ENCODE data around the gene XG.

The XG gene

DNA sequence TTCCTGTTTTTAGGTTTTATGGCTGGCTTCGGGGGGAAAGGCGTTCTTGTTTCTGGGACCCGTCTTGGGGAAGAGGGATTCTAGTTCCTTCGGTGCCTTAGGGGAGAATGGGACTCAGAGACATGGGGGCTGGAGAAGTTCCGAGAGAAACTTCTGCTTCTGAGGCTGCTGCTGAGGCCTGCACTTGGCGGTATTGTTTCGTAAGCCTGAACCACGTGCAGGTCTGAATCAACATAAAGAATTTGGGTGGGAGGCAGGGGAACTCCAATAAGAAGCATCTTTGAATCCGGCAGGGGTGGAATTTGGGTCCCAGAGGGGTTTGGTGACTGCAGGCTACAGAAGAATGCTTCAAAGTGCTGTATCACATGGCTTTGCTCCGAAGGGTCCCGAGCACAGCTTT is 15.1 kb downstream of the XG start:
- TF ChIP-seq, protein P1, sequence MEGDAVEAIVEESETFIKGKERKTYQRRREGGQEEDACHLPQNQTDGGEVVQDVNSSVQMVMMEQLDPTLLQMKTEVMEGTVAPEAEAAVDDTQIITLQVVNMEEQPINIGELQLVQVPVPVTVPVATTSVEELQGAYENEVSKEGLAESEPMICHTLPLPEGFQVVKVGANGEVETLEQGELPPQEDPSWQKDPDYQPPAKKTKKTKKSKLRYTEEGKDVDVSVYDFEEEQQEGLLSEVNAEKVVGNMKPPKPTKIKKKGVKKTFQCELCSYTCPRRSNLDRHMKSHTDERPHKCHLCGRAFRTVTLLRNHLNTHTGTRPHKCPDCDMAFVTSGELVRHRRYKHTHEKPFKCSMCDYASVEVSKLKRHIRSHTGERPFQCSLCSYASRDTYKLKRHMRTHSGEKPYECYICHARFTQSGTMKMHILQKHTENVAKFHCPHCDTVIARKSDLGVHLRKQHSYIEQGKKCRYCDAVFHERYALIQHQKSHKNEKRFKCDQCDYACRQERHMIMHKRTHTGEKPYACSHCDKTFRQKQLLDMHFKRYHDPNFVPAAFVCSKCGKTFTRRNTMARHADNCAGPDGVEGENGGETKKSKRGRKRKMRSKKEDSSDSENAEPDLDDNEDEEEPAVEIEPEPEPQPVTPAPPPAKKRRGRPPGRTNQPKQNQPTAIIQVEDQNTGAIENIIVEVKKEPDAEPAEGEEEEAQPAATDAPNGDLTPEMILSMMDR (IDR thresholded peaks at IDR 0.05) = no peak

DNA sequence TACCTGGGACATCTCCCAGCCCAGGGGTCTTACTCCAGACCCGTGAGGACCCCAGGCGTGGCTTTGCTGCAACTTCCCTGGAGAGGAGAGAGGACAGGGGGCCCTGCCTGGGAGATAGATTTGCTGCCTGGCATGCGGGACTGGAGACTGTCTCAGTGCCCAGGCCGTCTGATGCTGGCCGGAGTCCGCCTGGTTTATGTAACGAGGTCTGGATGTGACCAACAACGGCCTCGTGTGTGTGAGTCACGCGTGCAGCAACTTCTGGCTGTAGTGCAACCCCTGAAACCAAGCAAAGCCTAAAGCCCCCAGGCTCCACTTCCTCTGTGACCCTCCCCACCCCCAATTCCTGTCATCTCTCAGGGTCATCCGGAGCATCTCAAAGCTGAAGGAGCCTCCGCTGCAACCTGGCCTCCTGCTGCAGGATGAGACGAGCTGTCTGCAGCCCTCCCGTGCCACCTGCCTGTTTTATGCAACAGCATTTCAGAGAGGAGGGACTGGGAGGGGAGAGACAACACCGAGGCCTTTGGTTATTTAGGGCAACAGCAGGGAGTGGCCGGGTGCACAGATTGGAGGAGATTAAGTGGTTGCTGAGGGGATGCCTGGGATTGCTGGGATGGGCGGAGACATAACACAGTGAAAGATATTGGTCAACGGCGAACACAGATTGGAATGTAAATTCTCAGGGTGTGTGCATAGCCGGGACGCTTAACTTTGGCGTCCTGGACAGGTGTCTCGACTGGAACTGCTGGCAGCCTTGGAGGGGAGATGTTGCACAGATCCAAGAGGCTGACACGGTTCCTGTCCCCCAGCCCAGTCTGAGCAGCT is 16.0 kb downstream of the XG start:
- TF ChIP-seq, protein P1 (IDR thresholded peaks at IDR 0.05) = no peak

DNA sequence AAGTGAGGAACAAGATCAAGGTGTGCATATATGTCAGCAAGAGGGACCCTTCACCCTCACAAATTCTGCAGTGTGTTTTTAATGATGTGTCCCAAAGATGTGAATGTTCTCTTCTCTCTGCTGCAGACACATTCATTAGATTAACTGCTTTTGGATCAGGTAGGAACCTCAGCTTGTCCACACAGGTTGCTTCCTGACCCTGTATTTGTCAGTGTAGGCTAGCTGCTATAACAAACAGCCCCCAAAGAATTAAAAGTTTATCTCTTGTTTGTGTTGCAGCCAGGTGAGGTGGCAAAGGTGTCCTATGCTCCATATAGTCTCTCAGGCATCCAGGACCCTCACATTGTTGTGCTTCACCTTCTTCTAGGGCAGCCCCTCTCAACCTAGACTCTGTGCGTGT is 17.8 kb downstream of the XG start:
- TF ChIP-seq, protein P1 (IDR thresholded peaks at IDR 0.05) = no peak

DNA sequence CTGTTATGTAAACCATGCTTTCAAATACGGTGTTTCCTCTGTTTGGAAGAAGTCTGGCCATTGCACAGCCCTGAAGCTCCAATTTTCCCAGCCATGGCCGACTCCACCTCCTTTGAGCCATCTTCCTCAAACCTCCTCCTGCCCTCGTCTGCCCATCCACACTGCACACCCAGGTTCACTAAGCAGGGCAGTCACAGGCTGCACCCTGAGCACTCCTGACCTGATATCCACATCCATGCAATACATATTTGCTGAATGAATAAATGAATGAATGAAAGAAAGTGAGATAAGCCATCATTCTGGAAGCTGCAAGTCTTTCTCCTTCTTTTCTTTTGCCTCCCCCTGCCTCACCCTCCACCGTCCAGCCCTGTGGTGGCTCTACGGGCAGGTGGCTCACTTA is 22.2 kb downstream of the XG start:
- TF ChIP-seq, protein P1 (IDR thresholded peaks at IDR 0.05) = no peak

DNA sequence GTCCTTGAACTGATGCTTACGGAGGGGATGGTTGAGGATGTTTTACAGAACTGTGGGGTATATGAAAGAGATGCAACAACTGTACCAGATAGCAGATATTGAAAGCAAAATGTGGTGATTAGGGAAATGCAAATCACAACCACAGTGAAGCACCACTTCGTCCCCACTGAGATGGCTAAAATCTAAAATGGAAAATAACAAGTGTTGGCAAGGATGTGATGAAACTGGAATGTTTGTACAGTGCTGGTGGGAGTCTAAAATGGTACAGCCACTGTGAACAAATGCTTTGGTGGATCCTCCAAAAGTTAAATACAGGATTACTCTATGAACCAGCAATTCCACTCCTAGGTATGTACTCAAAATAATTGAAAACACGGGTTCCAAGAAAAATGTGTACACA is 22.9 kb downstream of the XG start:
- TF ChIP-seq, protein P1 (IDR thresholded peaks at IDR 0.05) = no peak

DNA sequence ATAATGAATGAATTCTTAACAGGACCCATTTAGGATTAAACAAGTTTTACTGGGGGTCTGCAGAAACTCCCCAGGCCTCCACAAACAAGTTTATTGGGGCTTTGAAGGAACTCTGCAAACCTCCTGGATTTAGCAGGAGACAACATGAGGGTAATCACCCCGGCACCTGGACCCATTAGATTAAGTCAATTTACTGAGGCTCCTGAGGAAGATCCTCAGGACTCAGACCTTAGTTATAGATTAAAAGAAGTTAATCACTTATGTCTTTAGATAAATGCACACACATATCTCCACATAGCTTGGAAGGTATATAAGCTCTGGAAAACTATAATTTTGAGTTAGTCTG is 29.4 kb downstream of the XG start:
- TF ChIP-seq, protein P1 (IDR thresholded peaks at IDR 0.05) = no peak

DNA sequence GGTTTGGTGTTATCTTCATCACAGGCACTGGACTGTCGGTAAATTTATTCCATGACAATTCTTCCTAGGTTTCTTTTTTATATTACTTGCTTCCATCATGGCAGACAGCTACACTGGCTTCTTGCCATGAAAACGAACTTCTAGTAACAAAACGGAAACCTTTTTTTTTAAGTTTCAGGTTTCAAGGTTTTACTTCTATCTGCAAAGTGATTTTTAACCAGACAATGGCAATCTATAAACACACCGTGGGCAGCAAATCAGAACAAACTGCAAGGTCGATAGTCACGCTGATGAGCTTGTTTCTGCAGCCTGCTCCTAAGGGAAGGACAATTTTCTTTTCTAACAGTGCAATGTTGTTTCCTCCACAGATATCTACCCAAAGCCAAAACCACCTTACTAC is 29.9 kb downstream of the XG start:
- TF ChIP-seq, protein P1 (IDR thresholded peaks at IDR 0.05) = no peak

DNA sequence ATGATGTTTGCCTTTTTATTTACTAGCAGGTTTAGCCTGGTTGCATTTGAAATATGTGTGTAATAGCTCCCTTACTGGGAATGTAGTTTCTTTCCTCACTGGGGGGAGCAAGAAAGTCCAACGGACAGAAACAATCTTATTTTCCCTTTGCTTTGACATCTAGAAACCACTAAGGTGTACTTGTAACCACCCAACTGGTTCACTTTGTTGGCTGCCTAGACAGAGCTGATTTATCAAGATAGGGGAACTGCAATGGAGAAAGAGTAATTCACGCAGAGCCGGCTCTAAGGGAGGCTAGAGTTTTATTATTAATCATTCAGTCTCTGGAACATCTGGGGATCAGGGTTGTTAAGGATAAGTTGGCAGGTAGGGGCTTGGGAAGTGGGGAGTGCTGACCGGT is 30.3 kb downstream of the XG start:
- TF ChIP-seq, protein P1 (IDR thresholded peaks at IDR 0.05) = no peak

Measured in LNCAP (cell line).